Liver (tissue), 9 donors: ENCODE data around the gene F8. TPM values are rescaled to one million over a fixed set of nuclear protein-coding genes. Genes with fewer than 3 reads are reported as not detected.
A peak's percentile ranks its signal among the peaks of the same experiment; 100 is the strongest.

Source experiments
- DNase-seq: peaks from one replicate; pipeline ENCODE4 v3.0.0-alpha.2; 2017; ENCODE audit warnings: low spot score
- H3K27ac ChIP-seq, 2 donors: one replicate each; pipeline ENCODE4 v1.7.0; 2013; ENCODE audit warnings: inconsistent platforms in 2 of 2, low read length in 2 of 2, control low read depth in 1 of 2, low read depth in 1 of 2, mild to moderate bottlenecking in 1 of 2
- H3K27me3 ChIP-seq, 4 donors: one replicate each; pipeline versions ENCODE4 v1.6.1 to v1.7.0; 2013; ENCODE audit warnings: low read length in 3 of 4, inconsistent platforms in 1 of 4, mild to moderate bottlenecking in 1 of 4, moderate library complexity in 1 of 4; ENCODE audit not compliant: control insufficient read depth in 4 of 4, insufficient read depth in 4 of 4
- H3K36me3 ChIP-seq, 4 donors: one replicate each; pipeline versions ENCODE4 v1.6.1 to v1.7.0; 2013; ENCODE audit warnings: low read length in 3 of 4, mild to moderate bottlenecking in 3 of 4, low read depth in 1 of 4, moderate library complexity in 1 of 4; ENCODE audit not compliant: control insufficient read depth in 4 of 4, insufficient read depth in 3 of 4
- H3K4me1 ChIP-seq, 4 donors: one replicate each; pipeline versions ENCODE4 v1.6.1 to v1.7.0; 2013; ENCODE audit warnings: low read length in 3 of 4, mild to moderate bottlenecking in 3 of 4, moderate library complexity in 1 of 4; ENCODE audit not compliant: control insufficient read depth in 4 of 4, insufficient read depth in 4 of 4
- H3K4me3 ChIP-seq, 3 donors: one replicate each; pipeline versions ENCODE4 v1.6.1 to v1.7.0; 2013; ENCODE audit warnings: low read length in 3 of 3, control low read depth in 1 of 3, low read depth in 1 of 3, mild to moderate bottlenecking in 1 of 3
- H3K9ac ChIP-seq, 2 donors: one replicate each; pipeline ENCODE4 v1.7.0; 2013; ENCODE audit warnings: low read length in 2 of 2, mild to moderate bottlenecking in 2 of 2, moderate library complexity in 2 of 2, control low read depth in 1 of 2, low read depth in 1 of 2
- H3K9me3 ChIP-seq, 4 donors: one replicate each; pipeline versions ENCODE4 v1.6.1 to v1.7.0; 2013; ENCODE audit warnings: low read length in 3 of 4; ENCODE audit not compliant: control insufficient read depth in 4 of 4
- CTCF ChIP-seq: fragments of 150-350 bp; IDR thresholded peaks from 2 replicates; pipeline ENCODE4 v1.5.1; 2017; ENCODE audit warnings: improper control_type of control experiment, low read depth, low read length; ENCODE audit not compliant: missing input control
- EGR1 ChIP-seq, 2 donors: IDR thresholded peaks; 2 replicates each; pipeline ENCODE4 v1.6.1; 2016 to 2018; ENCODE audit warnings: antibody characterized with exemption in 2 of 2, low read depth in 2 of 2
- FOXA1 ChIP-seq: IDR thresholded peaks from 2 replicates; pipeline ENCODE4 v1.6.1; 2016; ENCODE audit warnings: antibody characterized with exemption
- FOXA2 ChIP-seq: IDR thresholded peaks from 2 replicates; pipeline ENCODE4 v1.6.1; 2016; ENCODE audit warnings: antibody characterized with exemption
- GABPA ChIP-seq, 2 donors: IDR thresholded peaks in 1 of 2; conservative IDR thresholded peaks in 1 of 2; 2 replicates each; pipeline ENCODE4 v1.6.1; 2016; ENCODE audit warnings: antibody characterized with exemption in 2 of 2, mild to moderate bottlenecking in 1 of 2, moderate library complexity in 1 of 2
- HNF4A ChIP-seq, 2 donors: conservative IDR thresholded peaks; 2 replicates each; pipeline ENCODE4 v1.6.1; 2016; ENCODE audit warnings: antibody characterized with exemption in 2 of 2, mild to moderate bottlenecking in 2 of 2
- HNF4G ChIP-seq: IDR thresholded peaks from 2 replicates; pipeline ENCODE4 v1.6.1; 2016; ENCODE audit warnings: antibody characterized with exemption
- MAX ChIP-seq: IDR thresholded peaks from 2 replicates; pipeline ENCODE4 v1.6.1; 2016; ENCODE audit warnings: antibody characterized with exemption
- NR2F2 ChIP-seq: IDR thresholded peaks from 2 replicates; pipeline ENCODE4 v1.6.1; 2016; ENCODE audit warnings: antibody characterized with exemption
- RAD21 ChIP-seq, 2 donors: IDR thresholded peaks; 2 replicates each; pipeline ENCODE4 v1.6.1; 2016; ENCODE audit warnings: antibody characterized with exemption in 2 of 2, mild to moderate bottlenecking in 2 of 2
- REST ChIP-seq: IDR thresholded peaks from 2 replicates; pipeline ENCODE4 v1.6.1; 2016; ENCODE audit warnings: antibody characterized with exemption, mild to moderate bottlenecking
- RXRA ChIP-seq, 2 donors: IDR thresholded peaks; 2 replicates each; pipeline ENCODE4 v1.6.1; 2017 to 2018; ENCODE audit warnings: antibody characterized with exemption in 2 of 2, mild to moderate bottlenecking in 1 of 2
- SP1 ChIP-seq: IDR thresholded peaks from 2 replicates; pipeline ENCODE4 v1.6.1; 2018; ENCODE audit warnings: antibody characterized with exemption, mild to moderate bottlenecking
- TAF1 ChIP-seq: conservative IDR thresholded peaks from 2 replicates; pipeline ENCODE4 v1.6.1; 2016; ENCODE audit warnings: antibody characterized with exemption, mild to moderate bottlenecking
- YY1 ChIP-seq: IDR thresholded peaks from 2 replicates; pipeline ENCODE4 v1.6.1; 2016; ENCODE audit warnings: antibody characterized with exemption, mild to moderate bottlenecking
- WGBS: extraction: QIAGEN DNeasy Blood & Tissue Kit; methylation state at CpG from one replicate; pipeline ENCODE4 v1.1.7; 2013; 5-methylcytosine and 5-hydroxymethylcytosine counted together
- polyA plus RNA-seq, 2 donors: library from polyadenylated mRNA; stranded (reverse) in 1 of 2; unstranded in 1 of 2; fragments of 200-250 nt in 1 of 2; fragments of >200 nt in 1 of 2; fragmentation: Nextera tagmentation in 1 of 2; extraction: Ambion mirVana in 1 of 2; gene quantifications; one replicate each; pipeline versions ENCODE4 v1.2.1 to v1.2.3, GENCODE V29; 2013 to 2015
- total RNA-seq, 2 donors: library from RNA; depleted of rRNA; stranded (reverse); fragments of >200 nt; gene quantifications; one replicate each; pipeline ENCODE4 v1.2.3, GENCODE V29; 2014
- TF ChIP-seq, protein P1 (sequence below): IDR thresholded peaks from 2 replicates; pipeline ENCODE4 v1.6.1; 2016; ENCODE audit warnings: antibody characterized with exemption
- TF ChIP-seq, protein P2 (sequence below): IDR thresholded peaks from 2 replicates; pipeline ENCODE4 v1.6.1; 2016; ENCODE audit warnings: antibody characterized with exemption
- donor health status: healthy.
- donor health status: healthy.
- donor health status: healthy.
- donor health status: healthy.
- donor health status: healthy.

The F8 gene
- total and polyA plus RNA-seq, 4 donors: 8.0 to 22.3 (median 13.8) TPM

GRCh38 chrX:155027509-155028066 lies 5.1 kb upstream of the F8 start:
- Histone ChIP-seq H3K9ac (peak overlapping the region; percentile 45 to 79), H3K9me3 (no peaks in the 10 kb centered on the region), H3K4me3 (peak overlapping the region; percentile 60 to 81 (median 70)), H3K4me1 (peaks cover 0 to 9% (median 4%) of the 10 kb centered on the region in 4 donors), H3K27me3 (no peaks in the 10 kb centered on the region), H3K27ac (peak overlapping the region; percentile 83 to 89), H3K36me3 (no peaks in the 10 kb centered on the region)
- no peak for DNase-seq
- peak; percentile 87 for TF ChIP-seq TAF1
- no peak for TF ChIP-seq REST
- no peak for TF ChIP-seq SP1
- TF ChIP-seq EGR1 (IDR thresholded peaks at IDR 0.05; ENCODE audit: low read depth in 2 of 2): peak in 1 of 2 donors; percentile 56
- peak; percentile 28 for TF ChIP-seq YY1
- TF ChIP-seq FOXA2: no peak
- no peak for TF ChIP-seq RXRA (IDR thresholded peaks at IDR 0.05)
- TF ChIP-seq NR2F2: no peak
- no peak for TF ChIP-seq HNF4A (conservative IDR thresholded peaks at IDR 0.05)
- TF ChIP-seq, protein P1, sequence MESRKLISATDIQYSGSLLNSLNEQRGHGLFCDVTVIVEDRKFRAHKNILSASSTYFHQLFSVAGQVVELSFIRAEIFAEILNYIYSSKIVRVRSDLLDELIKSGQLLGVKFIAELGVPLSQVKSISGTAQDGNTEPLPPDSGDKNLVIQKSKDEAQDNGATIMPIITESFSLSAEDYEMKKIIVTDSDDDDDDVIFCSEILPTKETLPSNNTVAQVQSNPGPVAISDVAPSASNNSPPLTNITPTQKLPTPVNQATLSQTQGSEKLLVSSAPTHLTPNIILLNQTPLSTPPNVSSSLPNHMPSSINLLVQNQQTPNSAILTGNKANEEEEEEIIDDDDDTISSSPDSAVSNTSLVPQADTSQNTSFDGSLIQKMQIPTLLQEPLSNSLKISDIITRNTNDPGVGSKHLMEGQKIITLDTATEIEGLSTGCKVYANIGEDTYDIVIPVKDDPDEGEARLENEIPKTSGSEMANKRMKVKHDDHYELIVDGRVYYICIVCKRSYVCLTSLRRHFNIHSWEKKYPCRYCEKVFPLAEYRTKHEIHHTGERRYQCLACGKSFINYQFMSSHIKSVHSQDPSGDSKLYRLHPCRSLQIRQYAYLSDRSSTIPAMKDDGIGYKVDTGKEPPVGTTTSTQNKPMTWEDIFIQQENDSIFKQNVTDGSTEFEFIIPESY: no peak
- TF ChIP-seq GABPA (IDR thresholded peaks at IDR 0.05 in 1 of 2, conservative IDR thresholded peaks at IDR 0.05 in 1 of 2): no peak
- TF ChIP-seq FOXA1: no peak
- TF ChIP-seq, protein P2, sequence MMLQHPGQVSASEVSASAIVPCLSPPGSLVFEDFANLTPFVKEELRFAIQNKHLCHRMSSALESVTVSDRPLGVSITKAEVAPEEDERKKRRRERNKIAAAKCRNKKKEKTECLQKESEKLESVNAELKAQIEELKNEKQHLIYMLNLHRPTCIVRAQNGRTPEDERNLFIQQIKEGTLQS: no peak
- WGBS: under 1% methylated on average over 14 of the region's 14 CpGs

GRCh38 chrX:155026727-155027508 lies 4.4 kb upstream of the F8 start, which contains the start of gene FUNDC2:
FUNDC2 (plus strand) TSS chrX:155026844; CDS start chrX:155026939, 95 bp downstream.
- Histone ChIP-seq H3K4me1 (peaks cover 0 to 9% (median 4%) of the 10 kb centered on the region in 4 donors), H3K27ac (peak within 1 kb of the TSS; percentile 83 to 89), H3K9me3 (no peaks in the 10 kb centered on the region), H3K36me3 (no peaks in the 10 kb centered on the region), H3K9ac (peak within 1 kb of the TSS; percentile 45 to 92), H3K4me3 (peak within 1 kb of the TSS; percentile 60 to 81 (median 70)), H3K27me3 (no peaks in the 10 kb centered on the region)
- DNase-seq: peak; percentile 88
- WGBS: under 1% methylated on average over 80 of the region's 82 CpGs
- TF ChIP-seq CTCF: no peak
- TF ChIP-seq RXRA (IDR thresholded peaks at IDR 0.05): peak in 1 of 2 donors; percentile 12
- TF ChIP-seq FOXA1: peak; percentile 7
- TF ChIP-seq NR2F2: peak; percentile 12
- TF ChIP-seq, protein P2: no peak
- TF ChIP-seq RAD21 (IDR thresholded peaks at IDR 0.05): no peak
- TF ChIP-seq HNF4G: no peak
- TF ChIP-seq YY1: peak; percentile 82
- peak; percentile 20 for TF ChIP-seq SP1
- TF ChIP-seq REST: peak; percentile 8
- peak; percentile 34 for TF ChIP-seq MAX
- TF ChIP-seq EGR1 (IDR thresholded peaks at IDR 0.05; ENCODE audit: low read depth in 2 of 2): no peak
- TF ChIP-seq GABPA (IDR thresholded peaks at IDR 0.05 in 1 of 2, conservative IDR thresholded peaks at IDR 0.05 in 1 of 2): peak in 1 of 2 donors; percentile 78
